Ovary (tissue), 9 donors: ENCODE results near the gene CLIC4. TPM values are rescaled to one million over a fixed set of nuclear protein-coding genes. Genes with fewer than 3 reads are reported as not detected.

ENCODE experiments used
- DNase-seq, 5 donors: peaks; one replicate each; pipeline ENCODE4 v3.0.0-alpha.2; 2019 to 2020
- H3K27ac ChIP-seq, 2 donors: fragments of 200-600 bp; one replicate each; pipeline versions ENCODE4 v1.5.1 to v1.8.0; 2019 to 2022
- H3K27me3 ChIP-seq: fragments of 200-600 bp; one replicate; pipeline ENCODE4 v1.8.0; 2022
- H3K36me3 ChIP-seq: fragments of 200-600 bp; sonication (generic); one replicate; pipeline ENCODE4 v1.5.1; 2019
- H3K4me1 ChIP-seq: one replicate; pipeline ENCODE4 v1.8.1; 2013; ENCODE audit warnings: mild to moderate bottlenecking, moderate library complexity; ENCODE audit not compliant: insufficient read depth
- H3K4me3 ChIP-seq: fragments of 200-600 bp; sonication (generic); one replicate; pipeline ENCODE4 v1.5.1; 2017
- H3K9me3 ChIP-seq, 2 donors: fragments of 200-600 bp in 1 of 2; sonication (generic) in 1 of 2; one replicate each; pipeline versions ENCODE4 v1.5.1 to v1.8.1; 2013 to 2019; ENCODE audit warnings: mild to moderate bottlenecking in 1 of 2, moderate library complexity in 1 of 2
- EP300 ChIP-seq: sonication (generic); formaldehyde crosslinking; IDR thresholded peaks from one replicate; pipeline ENCODE4 v1.6.1; 2017; ENCODE audit warnings: antibody characterized with exemption
- POLR2A ChIP-seq: fragments of 450-650 bp; IDR thresholded peaks from one replicate; pipeline ENCODE4 v1.6.1; 2017; ENCODE audit warnings: antibody characterized with exemption, mild to moderate bottlenecking, moderate library complexity
- WGBS, 3 donors: extraction: QIAGEN DNeasy Blood & Tissue Kit in 1 of 3; methylation state at CpG; one replicate each; pipeline versions ENCODE4 v1.1.5 to v1.1.7; 2013 to 2017; 5-methylcytosine and 5-hydroxymethylcytosine counted together
- intact Hi-C, 4 donors: fragments of 100-400 bp; cut with DNase I; formaldehyde crosslinking; loops; one replicate each; pipeline versions ENCODE4 v1.11.0 to v1.15.1; 2022 to 2023
- polyA plus RNA-seq, 2 donors: library from polyadenylated mRNA; stranded (reverse); fragments of 200-250 nt in 1 of 2; fragments of 350-450 nt in 1 of 2; fragmentation: Illumina TruSeq in 1 of 2; extraction: RNeasy Lipid Tissue Mini Kit (QIAGEN cat#74804) in 1 of 2; gene quantifications; one replicate each; pipeline ENCODE4 v1.2.3, GENCODE V29; 2013 to 2014
- total RNA-seq, 7 donors: library from RNA; depleted of rRNA in 2 of 7; stranded (reverse); fragments of >200 nt in 2 of 7; fragmentation: NEBNext Ultra II Directional in 3 of 7; extraction: Animal tissue kit (Norgen Biotek cat#: 25700) in 3 of 7; gene quantifications; one replicate each; pipeline versions ENCODE4 v1.1.0 to v1.2.4, GENCODE V29; 2016 to 2023
- TF ChIP-seq, protein P1 (sequence below), 3 donors: fragments of 450-650 bp in 2 of 3; fragments of 200-600 bp in 1 of 3; IDR thresholded peaks; one replicate each; pipeline versions ENCODE4 v1.5.1 to v1.8.0; 2016 to 2022; ENCODE audit warnings: antibody characterized with exemption in 3 of 3, mild to moderate bottlenecking in 1 of 3
- donor health status: DM: no; HTN: no; CAD: no; lungs with moderate emphysema.
- donor health status: DM: no; HTN: no; CAD: no.
- donor health status: Bipolar disorder and iron deficiency.
- donor health status: DM: yes; HTN: yes; CAD: no.
- donor health status: DM: no; HTN: no; CAD: no.
- donor health status: DM: yes; HTN: yes; CAD: no.

Gene CLIC4
- total and polyA plus RNA-seq, 9 donors: 53.6 to 209 (median 125) TPM

DNA sequence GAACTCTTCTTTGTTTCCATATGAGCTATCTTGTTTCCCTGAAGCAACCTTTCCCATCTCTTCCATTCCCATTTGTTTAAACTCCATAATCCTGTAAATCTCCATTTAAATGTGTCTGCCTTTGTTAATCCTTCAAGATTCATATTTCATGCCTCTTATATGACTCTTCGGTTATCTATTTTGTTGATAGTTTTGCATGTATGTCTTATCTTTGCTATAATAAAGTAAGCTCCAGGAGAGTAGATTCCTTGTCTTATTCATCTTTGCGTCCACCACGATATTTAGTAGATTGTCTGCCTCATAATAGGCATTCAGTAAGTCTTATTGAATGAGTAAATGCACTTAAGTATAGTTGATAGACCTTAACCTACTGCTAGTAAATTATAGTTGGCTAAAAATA lies 18.4 kb downstream of the CLIC4 start:
- no peak overlapping the region for H3K27ac ChIP-seq
- DNase-seq: no peak
- TF ChIP-seq EP300 (no peak), POLR2A (no peak)
- TF ChIP-seq, protein P1, sequence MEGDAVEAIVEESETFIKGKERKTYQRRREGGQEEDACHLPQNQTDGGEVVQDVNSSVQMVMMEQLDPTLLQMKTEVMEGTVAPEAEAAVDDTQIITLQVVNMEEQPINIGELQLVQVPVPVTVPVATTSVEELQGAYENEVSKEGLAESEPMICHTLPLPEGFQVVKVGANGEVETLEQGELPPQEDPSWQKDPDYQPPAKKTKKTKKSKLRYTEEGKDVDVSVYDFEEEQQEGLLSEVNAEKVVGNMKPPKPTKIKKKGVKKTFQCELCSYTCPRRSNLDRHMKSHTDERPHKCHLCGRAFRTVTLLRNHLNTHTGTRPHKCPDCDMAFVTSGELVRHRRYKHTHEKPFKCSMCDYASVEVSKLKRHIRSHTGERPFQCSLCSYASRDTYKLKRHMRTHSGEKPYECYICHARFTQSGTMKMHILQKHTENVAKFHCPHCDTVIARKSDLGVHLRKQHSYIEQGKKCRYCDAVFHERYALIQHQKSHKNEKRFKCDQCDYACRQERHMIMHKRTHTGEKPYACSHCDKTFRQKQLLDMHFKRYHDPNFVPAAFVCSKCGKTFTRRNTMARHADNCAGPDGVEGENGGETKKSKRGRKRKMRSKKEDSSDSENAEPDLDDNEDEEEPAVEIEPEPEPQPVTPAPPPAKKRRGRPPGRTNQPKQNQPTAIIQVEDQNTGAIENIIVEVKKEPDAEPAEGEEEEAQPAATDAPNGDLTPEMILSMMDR (IDR thresholded peaks at IDR 0.05): no peak
- H3K9me3 ChIP-seq: no peaks in the 10 kb centered on the region
- no peak overlapping the region for H3K4me3 ChIP-seq
- 79 to 90% (median 88%) methylated on average over 3 of the region's 3 CpGs for WGBS, 3 donors
- intact Hi-C loops: loop anchor here in 1 of 4 donors (10.0 kb wide), 1 partner anchor 51 kb away; no protein-coding TSS in a partner anchor
- no peaks in the 10 kb centered on the region for H3K27me3 ChIP-seq
- peaks cover 2% of the 10 kb centered on the region for H3K4me1 ChIP-seq
- no peaks in the 10 kb centered on the region for H3K36me3 ChIP-seq

DNA sequence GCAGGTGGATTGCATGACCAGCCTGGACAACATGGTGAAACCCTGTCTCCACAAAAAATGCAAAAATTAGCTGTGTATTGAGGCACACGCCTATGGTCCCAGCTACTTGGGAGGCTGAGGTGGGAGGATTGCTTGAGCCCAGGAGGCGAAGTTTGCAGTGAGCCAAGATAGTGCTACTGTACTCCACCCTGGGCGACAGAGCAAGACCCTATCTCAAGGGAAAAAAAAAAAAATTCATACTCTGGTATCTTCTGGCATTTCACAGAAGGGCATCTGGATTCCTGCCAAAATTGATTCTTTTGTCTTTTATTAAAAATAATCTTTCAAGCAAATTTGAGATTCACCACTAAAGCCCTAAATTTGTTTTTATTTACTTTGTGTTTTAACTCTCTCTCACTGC lies 19.2 kb downstream of the CLIC4 start:
- H3K9me3 ChIP-seq: no peaks in the 10 kb centered on the region

DNA sequence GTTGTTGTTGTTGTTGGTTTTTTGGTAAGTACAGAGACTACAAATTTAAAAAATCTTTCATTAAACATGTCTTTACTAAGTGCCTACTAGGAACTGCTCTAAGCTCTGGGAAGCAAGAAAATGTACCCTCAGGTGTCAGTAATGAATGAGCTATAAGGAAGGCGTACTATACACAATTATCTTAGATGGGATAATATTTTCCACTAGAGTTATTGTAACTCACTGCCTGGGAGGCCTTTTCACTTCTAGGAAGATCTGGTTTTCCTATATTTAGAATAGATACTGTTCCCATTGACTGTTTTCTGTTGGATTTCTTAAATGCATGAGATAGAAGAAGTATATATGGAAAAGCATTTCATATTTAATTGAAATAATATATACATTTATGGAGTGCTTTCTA lies 19.6 kb downstream of the CLIC4 start:
- intact Hi-C loops: loop anchor here in 1 of 4 donors (10.0 kb wide), 1 partner anchor 50 kb away; no protein-coding TSS in a partner anchor
- TF ChIP-seq POLR2A (no peak), EP300 (no peak)
- TF ChIP-seq, protein P1 (IDR thresholded peaks at IDR 0.05): no peak
- no peak overlapping the region for H3K4me3 ChIP-seq
- H3K36me3 ChIP-seq: no peaks in the 10 kb centered on the region
- H3K27ac ChIP-seq: no peak overlapping the region
- WGBS, 3 donors: 86 to 90% (median 88%) methylated on average over 1 of the region's 1 CpG
- DNase-seq: no peak
- H3K9me3 ChIP-seq: no peaks in the 10 kb centered on the region
- peaks cover 1% of the 10 kb centered on the region for H3K4me1 ChIP-seq
- H3K27me3 ChIP-seq: no peaks in the 10 kb centered on the region

More for the DNA sequence above, 19.2 kb downstream of the CLIC4 start:
- Histone ChIP-seq H3K27ac (no peak overlapping the region), H3K27me3 (no peaks in the 10 kb centered on the region), H3K36me3 (no peaks in the 10 kb centered on the region), H3K4me3 (no peak overlapping the region), H3K4me1 (peaks cover 2% of the 10 kb centered on the region)
- no peak for DNase-seq
- TF ChIP-seq EP300 (no peak), POLR2A (no peak)
- TF ChIP-seq, protein P1 (IDR thresholded peaks at IDR 0.05): no peak
- intact Hi-C loops: loop anchor here in 1 of 4 donors (10.0 kb wide), 1 partner anchor 50 kb away; no protein-coding TSS in a partner anchor
- 72 to 82% (median 74%) methylated on average over 3 of the region's 3 CpGs for WGBS, 3 donors

DNA sequence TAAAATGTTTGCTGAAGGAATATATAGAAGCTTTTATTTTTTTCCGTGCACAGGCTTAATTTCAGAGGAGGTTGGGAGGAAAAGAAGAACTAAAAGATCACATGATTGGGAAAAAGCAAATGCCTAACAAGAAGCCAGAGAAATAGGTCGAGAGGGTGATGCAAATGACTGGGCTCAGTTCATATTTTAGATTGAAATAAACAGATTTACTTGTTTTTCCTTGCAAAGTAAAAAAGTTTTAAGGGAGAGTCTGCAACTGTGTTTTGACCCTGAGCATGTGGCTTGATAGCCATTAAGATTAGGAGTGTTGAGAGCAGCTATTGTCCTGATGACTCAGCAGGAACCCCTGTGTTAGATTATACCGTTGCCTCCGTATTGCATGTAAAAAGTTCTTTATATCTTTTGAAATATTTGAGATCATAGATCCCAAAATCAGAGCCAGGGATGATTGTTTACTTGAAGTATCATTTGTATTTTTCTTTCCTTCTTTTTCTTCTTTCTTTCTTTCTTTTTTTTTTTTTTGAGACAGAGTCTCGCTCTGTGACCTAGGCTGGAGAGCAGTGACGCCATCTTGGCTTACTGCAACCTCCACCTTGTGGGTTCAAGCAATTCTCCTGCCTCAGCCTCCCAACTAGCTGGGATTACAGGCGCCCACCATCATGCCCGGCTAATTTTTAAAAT lies 20.2 kb downstream of the CLIC4 start:
- Histone ChIP-seq H3K27me3 (no peaks in the 10 kb centered on the region), H3K4me1 (peaks cover 1% of the 10 kb centered on the region), H3K36me3 (no peaks in the 10 kb centered on the region), H3K4me3 (no peak overlapping the region), H3K27ac (no peak overlapping the region), H3K9me3 (no peaks in the 10 kb centered on the region)
- intact Hi-C loops: loop anchor here in 1 of 4 donors (10.0 kb wide), 1 partner anchor 49 kb away; no protein-coding TSS in a partner anchor
- no peak for TF ChIP-seq POLR2A
- no peak for DNase-seq
- 60 to 64% (median 60%) methylated on average over 8 of the region's 8 CpGs for WGBS, 3 donors

DNA sequence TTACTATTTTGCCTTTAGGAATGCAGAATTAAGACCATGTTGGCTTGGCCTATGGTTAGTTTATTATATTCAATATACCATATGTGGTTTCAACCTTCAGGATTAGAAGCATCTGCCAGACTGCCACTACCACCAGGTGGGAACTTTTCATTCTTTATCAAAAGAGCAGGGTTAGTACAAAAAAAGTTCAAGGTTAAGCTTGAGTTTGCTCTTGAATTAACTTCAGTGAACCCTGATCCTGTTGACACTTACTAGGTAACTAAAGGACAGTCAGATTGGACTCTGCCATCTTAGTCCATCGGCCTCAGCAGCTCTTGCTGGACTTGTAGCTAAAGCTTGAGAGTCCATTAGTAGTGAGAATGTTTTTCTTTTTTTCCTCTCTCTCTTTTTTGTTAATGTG lies 22.1 kb downstream of the CLIC4 start:
- WGBS, 3 donors: 68 to 78% (median 68%) methylated on average over 1 of the region's 1 CpG
- Histone ChIP-seq H3K27ac (no peak overlapping the region), H3K4me3 (no peak overlapping the region), H3K36me3 (no peaks in the 10 kb centered on the region), H3K27me3 (no peaks in the 10 kb centered on the region), H3K9me3 (no peaks in the 10 kb centered on the region), H3K4me1 (peaks cover 1% of the 10 kb centered on the region)
- intact Hi-C loops: loop anchor here in 1 of 4 donors (10.0 kb wide), 1 partner anchor 47 kb away; no protein-coding TSS in a partner anchor
- no peak for TF ChIP-seq POLR2A
- TF ChIP-seq, protein P1 (IDR thresholded peaks at IDR 0.05): no peak
- TF ChIP-seq EP300: no peak
- no peak for DNase-seq
